Endothelial cell of umbilical vein (primary cell): ENCODE measurements around the gene BHMT.

Experiments used
- EZH2 ChIP-seq: IDR thresholded peaks from 2 replicates; pipeline ENCODE4 v1.6.1; 2012; ENCODE audit warnings: borderline replicate concordance, low read depth, mild to moderate bottlenecking, moderate library complexity, low read length, inconsistent platforms; ENCODE audit not compliant: severe bottlenecking
- FOS ChIP-seq: IDR thresholded peaks from 2 replicates; pipeline ENCODE4 v1.6.1; 2011; ENCODE audit warnings: mild to moderate bottlenecking, low read length, moderate library complexity, borderline replicate concordance; ENCODE audit not compliant: insufficient read depth
- GATA2 ChIP-seq: IDR thresholded peaks from 2 replicates; pipeline ENCODE4 v1.7.0; 2011; ENCODE audit warnings: low read depth, mild to moderate bottlenecking, moderate library complexity, mixed read lengths, low read length; ENCODE audit not compliant: insufficient read length, insufficient read depth
- JUN ChIP-seq: IDR thresholded peaks from 2 replicates; pipeline ENCODE4 v1.6.1; 2011; ENCODE audit warnings: borderline replicate concordance, low read depth; ENCODE audit not compliant: insufficient read length, insufficient read depth
- MYC ChIP-seq: IDR thresholded peaks from one replicate; pipeline ENCODE4 v1.6.1; 2011; ENCODE audit warnings: mild to moderate bottlenecking, low read depth, low read length
- POLR2A ChIP-seq: IDR thresholded peaks from 2 replicates; pipeline ENCODE4 v1.6.1; 2012; ENCODE audit warnings: low read depth, mild to moderate bottlenecking, control low read depth, low read length
- POLR2AphosphoS5 ChIP-seq: IDR thresholded peaks from 2 replicates; pipeline ENCODE4 v1.6.1; 2012; ENCODE audit warnings: low read depth, mild to moderate bottlenecking, control low read depth, low read length, moderate library complexity; ENCODE audit not compliant: insufficient read depth
- TF ChIP-seq, protein P1 (sequence below), 2 donors: IDR thresholded peaks; 1 replicate in 1 of 2; 2 replicates in 1 of 2; pipeline ENCODE4 v1.5.1; 2011; ENCODE audit warnings: low read length in 2 of 2, mild to moderate bottlenecking in 2 of 2, moderate library complexity in 2 of 2, control low read depth in 1 of 2, inconsistent platforms in 1 of 2, low read depth in 1 of 2; ENCODE audit not compliant: insufficient read depth in 1 of 2; ENCODE audit errors: extremely low read depth in 1 of 2

DNA sequence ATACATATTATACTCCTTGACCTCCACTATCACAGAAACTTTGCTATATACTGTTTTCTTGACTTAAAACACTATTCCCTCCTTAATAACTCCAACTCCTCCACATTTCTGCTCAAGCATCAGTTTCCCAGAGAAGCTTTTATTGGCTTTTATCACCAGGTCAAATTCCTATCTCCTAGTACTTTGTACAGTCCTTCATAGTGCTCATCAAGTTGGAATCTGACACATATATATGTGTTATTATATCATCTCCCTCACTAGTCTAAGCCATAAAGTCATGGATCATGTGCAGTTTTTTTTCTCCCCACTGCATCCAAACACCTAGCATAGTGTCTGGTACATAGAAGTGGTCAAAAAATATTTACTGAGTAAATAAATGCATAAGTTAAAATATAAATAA, 59.1 kb downstream of the BHMT start:
- no peak for TF ChIP-seq EZH2
- TF ChIP-seq, protein P1, sequence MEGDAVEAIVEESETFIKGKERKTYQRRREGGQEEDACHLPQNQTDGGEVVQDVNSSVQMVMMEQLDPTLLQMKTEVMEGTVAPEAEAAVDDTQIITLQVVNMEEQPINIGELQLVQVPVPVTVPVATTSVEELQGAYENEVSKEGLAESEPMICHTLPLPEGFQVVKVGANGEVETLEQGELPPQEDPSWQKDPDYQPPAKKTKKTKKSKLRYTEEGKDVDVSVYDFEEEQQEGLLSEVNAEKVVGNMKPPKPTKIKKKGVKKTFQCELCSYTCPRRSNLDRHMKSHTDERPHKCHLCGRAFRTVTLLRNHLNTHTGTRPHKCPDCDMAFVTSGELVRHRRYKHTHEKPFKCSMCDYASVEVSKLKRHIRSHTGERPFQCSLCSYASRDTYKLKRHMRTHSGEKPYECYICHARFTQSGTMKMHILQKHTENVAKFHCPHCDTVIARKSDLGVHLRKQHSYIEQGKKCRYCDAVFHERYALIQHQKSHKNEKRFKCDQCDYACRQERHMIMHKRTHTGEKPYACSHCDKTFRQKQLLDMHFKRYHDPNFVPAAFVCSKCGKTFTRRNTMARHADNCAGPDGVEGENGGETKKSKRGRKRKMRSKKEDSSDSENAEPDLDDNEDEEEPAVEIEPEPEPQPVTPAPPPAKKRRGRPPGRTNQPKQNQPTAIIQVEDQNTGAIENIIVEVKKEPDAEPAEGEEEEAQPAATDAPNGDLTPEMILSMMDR (IDR thresholded peaks at IDR 0.05; ENCODE audit: extremely low read depth in 1 of 2, insufficient read depth in 1 of 2, low read depth in 1 of 2, low read length in 2 of 2) = no peak
- TF ChIP-seq GATA2 = no peak
- TF ChIP-seq MYC = no peak
- TF ChIP-seq POLR2A = no peak
- no peak for TF ChIP-seq FOS
- no peak for TF ChIP-seq POLR2AphosphoS5
- no peak for TF ChIP-seq JUN
